Fibroblast of lung (primary cell): ENCODE data around the gene BGLAP. TPM values are rescaled to one million over a fixed set of nuclear protein-coding genes. Genes with fewer than 3 reads are reported as not detected.

Experiments used
- DNase-seq, 2 donors: peaks; one replicate each; pipeline versions ENCODE4 v3.0.0 to v3.0.0-alpha.2; 2010; ENCODE audit warnings: low read depth in 2 of 2
- H2AFZ ChIP-seq: 2 replicates; pipeline ENCODE4 v1.5.1; 2012; ENCODE audit warnings: low read length, control low read depth, inconsistent platforms
- H3K27ac ChIP-seq: 2 replicates; pipeline ENCODE4 v1.5.1; 2011; ENCODE audit warnings: low read length, control low read depth; ENCODE audit not compliant: insufficient read depth
- H3K27me3 ChIP-seq: 2 replicates; pipeline ENCODE4 v1.5.1; 2011; ENCODE audit warnings: mild to moderate bottlenecking, low read length; ENCODE audit not compliant: control insufficient read depth, insufficient read depth
- H3K36me3 ChIP-seq: 2 replicates; pipeline ENCODE4 v1.5.1; 2011; ENCODE audit warnings: low read length; ENCODE audit not compliant: control insufficient read depth, insufficient read depth
- H3K4me1 ChIP-seq: 2 replicates; pipeline ENCODE4 v1.5.1; 2011; ENCODE audit warnings: low read length; ENCODE audit not compliant: control insufficient read depth, insufficient read depth; ENCODE audit errors: extremely low read depth
- H3K4me2 ChIP-seq: 2 replicates; pipeline ENCODE4 v1.5.1; 2011; ENCODE audit warnings: low read length, control low read depth; ENCODE audit not compliant: insufficient read depth; ENCODE audit errors: extremely low read depth
- H3K4me3 ChIP-seq, 4 experiments: fragments of 200-600 bp in 1 of 4; sonication (generic) in 1 of 4; replicated peaks in 1 of 4; 2 replicates each; pipeline ENCODE4 v1.5.1; 2011 to 2016; ENCODE audit warnings: low read length in 4 of 4, low read depth in 3 of 4, mild to moderate bottlenecking in 3 of 4, control low read depth in 2 of 4, inconsistent platforms in 1 of 4, mixed read lengths in 1 of 4; ENCODE audit not compliant: insufficient read depth in 1 of 4; ENCODE audit errors: control extremely low read depth in 1 of 4
- H3K79me2 ChIP-seq: 2 replicates; pipeline ENCODE4 v1.5.1; 2012; ENCODE audit warnings: mild to moderate bottlenecking, low read length, inconsistent platforms; ENCODE audit not compliant: control insufficient read depth, insufficient read depth
- H3K9ac ChIP-seq: 2 replicates; pipeline ENCODE4 v1.5.1; 2011; ENCODE audit warnings: mild to moderate bottlenecking, low read length, control low read depth; ENCODE audit not compliant: insufficient read depth
- H3K9me3 ChIP-seq: 2 replicates; pipeline ENCODE4 v1.5.1; 2012; ENCODE audit warnings: low read depth, low read length; ENCODE audit not compliant: control insufficient read depth, insufficient read depth
- H4K20me1 ChIP-seq: 2 replicates; pipeline ENCODE4 v1.5.1; 2011; ENCODE audit warnings: low read length; ENCODE audit not compliant: control insufficient read depth, insufficient read depth; ENCODE audit errors: extremely low read depth
- CTCF ChIP-seq, 2 donors: IDR thresholded peaks in 1 of 2; conservative IDR thresholded peaks in 1 of 2; 1 replicate in 1 of 2; 2 replicates in 1 of 2; pipeline ENCODE4 v1.5.1; 2011 to 2012; ENCODE audit warnings: low read length in 2 of 2, control low read depth in 1 of 2, inconsistent platforms in 1 of 2, low read depth in 1 of 2, mild to moderate bottlenecking in 1 of 2
- EZH2 ChIP-seq: IDR thresholded peaks from 2 replicates; pipeline ENCODE4 v1.5.1; 2012; ENCODE audit warnings: low read length, control low read depth, mild to moderate bottlenecking; ENCODE audit errors: missing control alignments
- polyA plus RNA-seq, 2 donors: library from polyadenylated mRNA; depleted of rRNA in 1 of 2; stranded (reverse) in 1 of 2; unstranded in 1 of 2; fragments of >200 nt; gene quantifications; 2 replicates each; pipeline ENCODE4 v1.2.1, GENCODE V29; 2011 to 2012; ENCODE audit warnings: missing spikeins in 1 of 2
- total RNA-seq: library from RNA; depleted of rRNA; stranded (reverse); fragments of >200 nt; gene quantifications from 2 replicates; pipeline ENCODE4 v1.2.1, GENCODE V29; 2014

Gene BGLAP
- total and polyA plus RNA-seq, 2 donors (not counting 1 experiment from before 2014, with no cell fraction given): 0.34 to 0.50 TPM

- TF ChIP-seq EZH2 (no peak), CTCF (conservative IDR thresholded peaks at IDR 0.05 in 1 of 2, IDR thresholded peaks at IDR 0.05 in 1 of 2; ENCODE audit: low read depth in 1 of 2, low read length in 2 of 2) (no peak)
- H3K27me3 ChIP-seq: no peaks in the 10 kb centered on the region
- no peak overlapping the region for H2AFZ ChIP-seq
- peaks cover 2% of the 10 kb centered on the region for H3K79me2 ChIP-seq
- H3K4me1 ChIP-seq: peaks cover 2% of the 10 kb centered on the region
- no peak overlapping the region for H3K4me3 ChIP-seq
- H3K9me3 ChIP-seq: no peaks in the 10 kb centered on the region
- H4K20me1 ChIP-seq: no peaks in the 10 kb centered on the region
- H3K9ac ChIP-seq: no peak overlapping the region
- H3K36me3 ChIP-seq: peaks cover 7% of the 10 kb centered on the region
- DNase-seq: peak in 1 of 2 donors; percentile 56
- no peak overlapping the region for H3K27ac ChIP-seq
- peak overlapping the region; percentile 3 for H3K4me2 ChIP-seq
Observed at GRCh38 chr1:156217871-156218270, 24.1 kb upstream of the BGLAP start.

GRCh38 chr1:156220226-156220625 lies 21.8 kb upstream of the BGLAP start:
- H2AFZ ChIP-seq: no peak overlapping the region
- DNase-seq: no peak
- H3K9ac ChIP-seq: no peak overlapping the region
- no peak for TF ChIP-seq CTCF (conservative IDR thresholded peaks at IDR 0.05 in 1 of 2, IDR thresholded peaks at IDR 0.05 in 1 of 2; ENCODE audit: low read depth in 1 of 2, low read length in 2 of 2)
- TF ChIP-seq EZH2: no peak
- H3K4me2 ChIP-seq: no peak overlapping the region
- no peaks in the 10 kb centered on the region for H3K4me1 ChIP-seq
- no peak overlapping the region for H3K4me3 ChIP-seq
- H4K20me1 ChIP-seq: no peaks in the 10 kb centered on the region
- H3K9me3 ChIP-seq: no peaks in the 10 kb centered on the region
- no peaks in the 10 kb centered on the region for H3K27me3 ChIP-seq
- H3K79me2 ChIP-seq: no peaks in the 10 kb centered on the region
- no peak overlapping the region for H3K27ac ChIP-seq
- peaks cover 8% of the 10 kb centered on the region for H3K36me3 ChIP-seq

- TF ChIP-seq EZH2 (no peak), CTCF (conservative IDR thresholded peaks at IDR 0.05 in 1 of 2, IDR thresholded peaks at IDR 0.05 in 1 of 2; ENCODE audit: low read depth in 1 of 2, low read length in 2 of 2) (no peak)
- no peak for DNase-seq
- no peak overlapping the region for H3K4me2 ChIP-seq
- H3K27ac ChIP-seq: no peak overlapping the region
- no peaks in the 10 kb centered on the region for H3K79me2 ChIP-seq
- H3K27me3 ChIP-seq: no peaks in the 10 kb centered on the region
- no peak overlapping the region for H2AFZ ChIP-seq
- H3K9me3 ChIP-seq: no peaks in the 10 kb centered on the region
- no peaks in the 10 kb centered on the region for H4K20me1 ChIP-seq
- no peak overlapping the region for H3K9ac ChIP-seq
- H3K36me3 ChIP-seq: peaks cover 7% of the 10 kb centered on the region
- no peak overlapping the region for H3K4me3 ChIP-seq
- no peaks in the 10 kb centered on the region for H3K4me1 ChIP-seq
Observed at GRCh38 chr1:156221986-156222692, 19.8 kb upstream of the BGLAP start.
